Astrocyte of the spinal cord (primary cell): Measurements from ENCODE around the gene SMPD1.

Source experiments
- DNase-seq: peaks from one replicate; pipeline ENCODE4 v3.0.0; 2011; ENCODE audit warnings: low read depth, low spot score
- H3K4me3 ChIP-seq: 2 replicates; pipeline ENCODE4 v1.5.1; 2011; ENCODE audit warnings: low read depth, mild to moderate bottlenecking, low read length, moderate library complexity
- CTCF ChIP-seq: IDR thresholded peaks from 2 replicates; pipeline ENCODE4 v1.5.1; 2012; ENCODE audit warnings: low read depth, mild to moderate bottlenecking, low read length, inconsistent platforms
- in situ Hi-C: cut with HindIII; loops from 2 replicates; pipeline ENCODE4 v1.10.0; 2017; ENCODE audit warnings: low sequenced_read_pairs

The SMPD1 gene

GRCh38 chr11:6437993-6438392 lies 47.7 kb downstream of the SMPD1 start:
- no peak for TF ChIP-seq CTCF
- no peak for DNase-seq
- no peak overlapping the region for H3K4me3 ChIP-seq
- in situ Hi-C loops = no loop called here

GRCh38 chr11:6438979-6439571 lies 48.8 kb downstream of the SMPD1 start:
- DNase-seq = peak; percentile 40
- H3K4me3 ChIP-seq = no peak overlapping the region
- peak; percentile 79 for TF ChIP-seq CTCF
- in situ Hi-C loops = no loop called here

- DNase-seq = no peak
- no peak within 1 kb of the TSS for H3K4me3 ChIP-seq
- TF ChIP-seq CTCF = no peak
- in situ Hi-C loops = no loop called here
Measured at GRCh38 chr11:6440906-6441358, 50.7 kb downstream of the SMPD1 start, which contains the start of gene HPX. Gene HPX, minus strand, starts transcription at chr11:6440987. Its CDS starts 24 bp downstream, at chr11:6440963.

- H3K4me3 ChIP-seq = no peak overlapping the region
- no peak for DNase-seq
- in situ Hi-C loops = no loop called here
- no peak for TF ChIP-seq CTCF
Measured at GRCh38 chr11:6442441-6442840, 52.2 kb downstream of the SMPD1 start.

- TF ChIP-seq CTCF = peak; percentile 96
- in situ Hi-C loops = no loop called here
- peak; percentile 56 for DNase-seq
- H3K4me3 ChIP-seq = no peak overlapping the region
Measured at GRCh38 chr11:6443269-6444003, 53.2 kb downstream of the SMPD1 start.
